ENCODE results near the gene GRAMD1B. TPM values are rescaled to one million over a fixed set of nuclear protein-coding genes. Genes with fewer than 3 reads are reported as not detected.
"Not testable (repeated sequence)": the region's sequence is repeated elsewhere in the genome, so short reads cannot be mapped to it uniquely, and the experiment has no call there.

GRAMD1B gene
- polyA plus RNA-seq, 1 experiment: 2.7 TPM

DNA sequence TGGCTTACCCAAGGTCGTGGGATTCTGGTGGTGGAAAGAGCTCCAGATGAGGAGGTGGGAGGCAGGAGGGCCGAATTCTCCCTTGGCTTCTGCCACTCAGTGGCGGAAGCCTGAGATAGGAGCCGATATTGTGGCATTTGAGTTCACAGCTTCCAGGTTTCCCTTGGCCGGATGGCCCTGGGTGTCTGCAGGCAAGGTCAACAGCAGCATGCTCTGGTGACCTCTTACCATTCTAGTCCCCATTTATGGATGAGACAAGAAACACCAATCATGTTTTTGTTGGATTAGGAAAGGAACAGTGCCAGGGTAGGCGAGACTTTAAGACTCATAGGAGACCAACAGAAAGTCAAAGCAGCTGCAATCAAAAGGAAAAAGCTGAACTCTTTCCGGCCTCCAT lies 89.7 kb downstream of the GRAMD1B start:
- TF ChIP-seq, protein P1, sequence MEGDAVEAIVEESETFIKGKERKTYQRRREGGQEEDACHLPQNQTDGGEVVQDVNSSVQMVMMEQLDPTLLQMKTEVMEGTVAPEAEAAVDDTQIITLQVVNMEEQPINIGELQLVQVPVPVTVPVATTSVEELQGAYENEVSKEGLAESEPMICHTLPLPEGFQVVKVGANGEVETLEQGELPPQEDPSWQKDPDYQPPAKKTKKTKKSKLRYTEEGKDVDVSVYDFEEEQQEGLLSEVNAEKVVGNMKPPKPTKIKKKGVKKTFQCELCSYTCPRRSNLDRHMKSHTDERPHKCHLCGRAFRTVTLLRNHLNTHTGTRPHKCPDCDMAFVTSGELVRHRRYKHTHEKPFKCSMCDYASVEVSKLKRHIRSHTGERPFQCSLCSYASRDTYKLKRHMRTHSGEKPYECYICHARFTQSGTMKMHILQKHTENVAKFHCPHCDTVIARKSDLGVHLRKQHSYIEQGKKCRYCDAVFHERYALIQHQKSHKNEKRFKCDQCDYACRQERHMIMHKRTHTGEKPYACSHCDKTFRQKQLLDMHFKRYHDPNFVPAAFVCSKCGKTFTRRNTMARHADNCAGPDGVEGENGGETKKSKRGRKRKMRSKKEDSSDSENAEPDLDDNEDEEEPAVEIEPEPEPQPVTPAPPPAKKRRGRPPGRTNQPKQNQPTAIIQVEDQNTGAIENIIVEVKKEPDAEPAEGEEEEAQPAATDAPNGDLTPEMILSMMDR (IDR thresholded peaks at IDR 0.05; ENCODE audit: low read depth, low read length): no peak
- CTCF ChIA-PET: interaction anchor here (1.1 to 5.6 kb wide), 5 partner anchors 9 to 191 kb away, joined by 3 to 25 read pairs (median 6); no protein-coding TSS in a partner anchor
- Histone ChIP-seq H3K9me3 (ENCODE audit: control insufficient read depth, insufficient read depth, low read length) (no peaks in the 10 kb centered on the region), H3K27me3 (ENCODE audit: control insufficient read depth, insufficient read depth, low read length) (no peaks in the 10 kb centered on the region), H3K27ac (ENCODE audit: low read depth, low read length) (no peak overlapping the region), H3K4me3 (ENCODE audit: low read depth, low read length) (no peak overlapping the region)
- DNase-seq (ENCODE audit: low read depth, low spot score): no peak
- POLR2A ChIA-PET: no interaction called here

DNA sequence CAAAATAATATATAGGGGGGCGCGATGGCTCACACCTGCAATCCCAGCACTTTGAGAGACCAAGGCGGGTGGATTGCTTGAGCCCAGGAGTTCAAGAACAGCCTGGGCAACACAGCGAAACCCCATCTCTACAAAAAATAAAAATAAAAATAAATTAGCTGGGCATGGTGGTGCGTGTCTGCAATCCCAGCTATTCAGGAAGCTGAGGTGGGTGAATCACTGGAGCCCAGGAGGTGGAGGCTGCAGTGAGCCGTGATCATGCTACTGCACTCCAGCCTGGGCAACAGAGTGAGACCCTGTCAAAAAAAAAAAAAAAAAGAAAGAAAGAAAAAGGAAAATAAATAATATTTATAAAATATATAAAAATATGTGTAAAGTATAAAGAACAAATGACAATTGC lies 90.4 kb downstream of the GRAMD1B start:
- H3K4me3 ChIP-seq (ENCODE audit: low read depth, low read length); H3K27ac ChIP-seq (ENCODE audit: low read depth, low read length); DNase-seq (ENCODE audit: low read depth, low spot score); H3K9me3 ChIP-seq (ENCODE audit: control insufficient read depth, insufficient read depth, low read length); POLR2A ChIA-PET; H3K27me3 ChIP-seq (ENCODE audit: control insufficient read depth, insufficient read depth, low read length): not testable (repeated sequence)
- CTCF ChIA-PET: interaction anchor here (1.2 to 5.6 kb wide), 5 partner anchors 9 to 191 kb away, joined by 3 to 25 read pairs (median 6); no protein-coding TSS in a partner anchor

DNA sequence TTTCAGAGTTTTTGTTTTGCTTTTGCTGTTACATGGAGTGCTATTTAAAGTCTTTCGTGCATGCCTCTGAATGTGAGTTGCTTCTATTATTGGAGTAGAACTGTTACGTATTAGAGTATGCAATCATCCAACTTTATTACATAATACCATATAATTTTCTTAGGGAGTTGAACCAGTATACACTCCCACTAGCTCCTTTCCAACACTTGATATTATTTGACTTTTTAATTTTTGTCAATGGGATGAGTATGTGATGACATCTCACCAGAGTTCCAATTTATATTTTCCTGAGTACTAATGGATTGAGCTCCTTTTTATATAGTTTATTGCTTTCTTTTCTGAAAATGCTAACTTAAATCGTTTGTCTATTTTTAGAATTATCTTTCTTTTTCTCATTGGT lies 90.9 kb downstream of the GRAMD1B start:
- CTCF ChIA-PET: interaction anchor here (0.8 to 5.6 kb wide), 6 partner anchors 10 to 190 kb away, joined by 3 to 25 read pairs (median 5); no protein-coding TSS in a partner anchor
- Histone ChIP-seq H3K9me3 (ENCODE audit: control insufficient read depth, insufficient read depth, low read length) (no peaks in the 10 kb centered on the region), H3K4me3 (ENCODE audit: low read depth, low read length) (no peak overlapping the region), H3K27ac (ENCODE audit: low read depth, low read length) (no peak overlapping the region), H3K27me3 (ENCODE audit: control insufficient read depth, insufficient read depth, low read length) (peaks cover 2% of the 10 kb centered on the region)
- no peak for DNase-seq (ENCODE audit: low read depth, low spot score)
- POLR2A ChIA-PET: no interaction called here
- TF ChIP-seq, protein P1 (IDR thresholded peaks at IDR 0.05; ENCODE audit: low read depth, low read length): no peak

DNA sequence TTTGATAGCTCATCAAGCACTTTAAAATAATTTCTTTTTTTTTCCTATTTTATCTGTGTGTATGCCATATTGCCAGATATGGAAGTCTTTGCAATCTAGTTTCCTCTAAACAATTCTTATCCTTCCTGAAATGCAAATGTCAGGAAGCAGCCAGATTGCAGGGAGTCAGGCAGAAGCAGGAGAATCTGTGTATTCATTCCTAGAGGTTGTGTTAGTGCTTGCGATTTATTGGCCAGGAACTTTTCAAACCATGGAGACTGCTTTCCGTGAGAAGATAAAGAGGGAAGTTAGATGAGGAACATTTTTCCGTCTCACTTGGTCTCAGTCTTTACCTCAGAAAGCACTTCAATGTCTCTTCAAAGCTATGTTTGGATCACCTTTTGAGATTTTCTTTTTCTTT lies 91.9 kb downstream of the GRAMD1B start:
- peaks cover 2% of the 10 kb centered on the region for H3K27me3 ChIP-seq (ENCODE audit: control insufficient read depth, insufficient read depth, low read length)
- no peak overlapping the region for H3K27ac ChIP-seq (ENCODE audit: low read depth, low read length)
- no peaks in the 10 kb centered on the region for H3K9me3 ChIP-seq (ENCODE audit: control insufficient read depth, insufficient read depth, low read length)
- TF ChIP-seq, protein P1 (IDR thresholded peaks at IDR 0.05; ENCODE audit: low read depth, low read length): no peak
- ChIA-PET POLR2A (no interaction called here), CTCF (interaction anchor here (0.8 to 5.6 kb wide), 3 partner anchors 11 to 55 kb away, joined by 3 to 25 read pairs (median 13); no protein-coding TSS in a partner anchor)
- H3K4me3 ChIP-seq (ENCODE audit: low read depth, low read length): no peak overlapping the region
- DNase-seq (ENCODE audit: low read depth, low spot score): no peak

DNA sequence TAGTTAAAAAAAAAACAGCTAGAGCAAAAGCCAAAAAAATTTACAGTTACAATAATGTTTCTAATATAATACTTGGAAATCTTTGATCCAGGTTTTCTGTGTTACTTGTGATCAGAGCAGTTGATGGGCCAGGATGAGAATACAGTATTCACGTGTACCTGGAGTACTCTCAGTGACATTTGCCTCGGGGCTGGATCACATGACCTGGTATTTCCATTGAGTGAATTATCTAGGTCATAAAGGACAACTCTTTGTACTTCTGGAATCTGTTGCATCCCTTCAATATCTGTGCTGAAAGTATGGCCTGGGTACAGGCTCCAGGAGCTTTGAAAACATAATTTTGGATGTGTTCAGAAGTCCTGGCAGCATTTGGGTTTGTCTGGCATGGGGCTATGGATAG lies 93.5 kb downstream of the GRAMD1B start:
- DNase-seq (ENCODE audit: low read depth, low spot score): no peak
- peaks cover 2% of the 10 kb centered on the region for H3K27me3 ChIP-seq (ENCODE audit: control insufficient read depth, insufficient read depth, low read length)
- H3K9me3 ChIP-seq (ENCODE audit: control insufficient read depth, insufficient read depth, low read length): no peaks in the 10 kb centered on the region
- H3K27ac ChIP-seq (ENCODE audit: low read depth, low read length): no peak overlapping the region
- ChIA-PET POLR2A (no interaction called here), CTCF (interaction anchor here (0.6 to 5.6 kb wide), 6 partner anchors 11 to 221 kb away, joined by 3 to 25 read pairs (median 4); no protein-coding TSS in a partner anchor)
- TF ChIP-seq, protein P1 (IDR thresholded peaks at IDR 0.05; ENCODE audit: low read depth, low read length): no peak
- H3K4me3 ChIP-seq (ENCODE audit: low read depth, low read length): no peak overlapping the region

Data from AG04450 (cell line).